ENCODE data around the gene CHST6. TPM values are rescaled to one million over a fixed set of nuclear protein-coding genes. Genes with fewer than 3 reads are reported as not detected.

The CHST6 gene
- total RNA-seq, 1 experiment from 2014 or later: 20.8 TPM

DNA sequence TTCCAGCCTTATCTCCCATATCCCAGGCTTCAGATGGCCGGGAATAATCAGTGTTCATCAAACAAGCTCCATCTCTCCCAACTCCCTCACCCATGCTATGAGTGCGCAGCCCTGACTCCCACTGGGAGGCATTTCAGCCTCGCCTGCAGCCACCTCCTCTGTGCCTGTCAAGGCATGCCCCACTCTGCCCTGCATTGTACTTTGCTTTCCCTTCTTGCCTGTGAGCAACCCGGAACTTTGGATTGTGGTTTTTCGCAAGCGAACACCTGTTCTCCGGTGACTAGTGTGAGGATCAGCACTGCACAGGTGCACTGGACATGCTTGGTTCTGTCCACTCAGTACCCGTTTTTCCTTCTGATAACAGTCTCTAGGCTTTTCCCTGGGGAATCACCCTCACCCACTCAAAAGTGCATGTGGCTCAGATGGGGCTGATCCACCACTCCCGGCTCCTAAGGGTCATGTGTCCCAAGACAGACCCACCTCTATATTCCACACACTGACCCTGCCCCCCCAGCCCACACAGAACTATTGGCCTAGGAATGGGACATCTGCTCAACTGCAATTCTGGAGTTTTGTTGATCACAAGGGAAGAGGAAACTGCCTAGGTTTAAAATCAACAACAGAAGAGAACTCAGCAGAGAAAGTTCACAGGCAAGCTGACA, 9.1 kb downstream of the CHST6 start:
- H3K18ac ChIP-seq (ENCODE audit: insufficient read length, low read depth, low read length): no peak overlapping the region
- no peak overlapping the region for H4K8ac ChIP-seq (replicated peaks; ENCODE audit: insufficient read length, low read depth, low read length)
- H4K91ac ChIP-seq (ENCODE audit: insufficient read length, low read depth, low read length): no peak overlapping the region
- no peak overlapping the region for H3K14ac ChIP-seq (ENCODE audit: insufficient read depth, low read length)
- H2BK12ac ChIP-seq (ENCODE audit: insufficient read length, low read depth, low read length): no peak overlapping the region
- no peak overlapping the region for H2BK5ac ChIP-seq (ENCODE audit: insufficient read length, low read length)
- no peaks in the 10 kb centered on the region for H3K23me2 ChIP-seq (ENCODE audit: insufficient read length, low read depth, low read length, poor library complexity, severe bottlenecking)
- H3K36me3 Mint-ChIP-seq (ENCODE audit: insufficient read depth in 1 of 3, low read depth in 3 of 3): peaks cover 6 to 34% (median 25%) of the 10 kb centered on the region in 3 experiments; a peak in 6 of 7 replicates
- no peak overlapping the region for H3K56ac ChIP-seq (ENCODE audit: insufficient read length, low read depth, low read length)
- no peak overlapping the region for H3K9ac ChIP-seq (ENCODE audit: extremely low read depth, insufficient read length, low read length)
- H3K4me2 ChIP-seq (ENCODE audit: insufficient read depth, insufficient read length, low read length): no peak overlapping the region
- H3K27me3 Mint-ChIP-seq (ENCODE audit: low read depth): no peaks in the 10 kb centered on the region
- H2BK20ac ChIP-seq (ENCODE audit: low read depth, low read length, poor library complexity, severe bottlenecking): no peak overlapping the region
- H3K9me3 ChIP-seq (ENCODE audit: control insufficient read depth, low read depth, low read length): no peaks in the 10 kb centered on the region
- no peak overlapping the region for H2BK120ac ChIP-seq (ENCODE audit: low read depth, low read length, poor library complexity, severe bottlenecking)
- no peaks in the 10 kb centered on the region; a peak in 1 of 5 replicates for H3K9me3 Mint-ChIP-seq
- H3K79me2 ChIP-seq (ENCODE audit: insufficient read depth, low read length): no peaks in the 10 kb centered on the region
- no peaks in the 10 kb centered on the region for H3K79me1 ChIP-seq (ENCODE audit: insufficient read depth, low read depth, low read length, poor library complexity, severe bottlenecking)
- H3K4me3 Mint-ChIP-seq: no peak overlapping the region
- H4K5ac ChIP-seq (ENCODE audit: insufficient read length, low read depth, low read length): no peak overlapping the region
- H3K4me1 ChIP-seq (ENCODE audit: insufficient read depth, low read length): no peaks in the 10 kb centered on the region
- H3T11ph ChIP-seq (ENCODE audit: low read length): no peak overlapping the region
- no peak overlapping the region for H3K4ac ChIP-seq (ENCODE audit: low read depth, low read length)
- H3K4me1 Mint-ChIP-seq: peaks cover 0 to 15% of the 10 kb centered on the region in 2 experiments; a peak in 2 of 4 replicates
- H3K27ac Mint-ChIP-seq: peak overlapping the region; percentile 29 to 88 (median 49); a peak in 3 of 7 replicates
- no peaks in the 10 kb centered on the region for H3K27me3 ChIP-seq (ENCODE audit: insufficient read depth, low read length)
- no peak overlapping the region for H2AK5ac ChIP-seq (ENCODE audit: insufficient read length, low read length)
- no peak overlapping the region for H3K27ac ChIP-seq (ENCODE audit: insufficient read length, low read depth, low read length)
- H3K23ac ChIP-seq (ENCODE audit: insufficient read length, low read depth, low read length): no peak overlapping the region
- no CpG with 5 or more reads among the region's 9 CpGs for WGBS (ENCODE audit: extremely low coverage, insufficient read length, low lambda C conversion rate)
- TF ChIP-seq, protein P1, sequence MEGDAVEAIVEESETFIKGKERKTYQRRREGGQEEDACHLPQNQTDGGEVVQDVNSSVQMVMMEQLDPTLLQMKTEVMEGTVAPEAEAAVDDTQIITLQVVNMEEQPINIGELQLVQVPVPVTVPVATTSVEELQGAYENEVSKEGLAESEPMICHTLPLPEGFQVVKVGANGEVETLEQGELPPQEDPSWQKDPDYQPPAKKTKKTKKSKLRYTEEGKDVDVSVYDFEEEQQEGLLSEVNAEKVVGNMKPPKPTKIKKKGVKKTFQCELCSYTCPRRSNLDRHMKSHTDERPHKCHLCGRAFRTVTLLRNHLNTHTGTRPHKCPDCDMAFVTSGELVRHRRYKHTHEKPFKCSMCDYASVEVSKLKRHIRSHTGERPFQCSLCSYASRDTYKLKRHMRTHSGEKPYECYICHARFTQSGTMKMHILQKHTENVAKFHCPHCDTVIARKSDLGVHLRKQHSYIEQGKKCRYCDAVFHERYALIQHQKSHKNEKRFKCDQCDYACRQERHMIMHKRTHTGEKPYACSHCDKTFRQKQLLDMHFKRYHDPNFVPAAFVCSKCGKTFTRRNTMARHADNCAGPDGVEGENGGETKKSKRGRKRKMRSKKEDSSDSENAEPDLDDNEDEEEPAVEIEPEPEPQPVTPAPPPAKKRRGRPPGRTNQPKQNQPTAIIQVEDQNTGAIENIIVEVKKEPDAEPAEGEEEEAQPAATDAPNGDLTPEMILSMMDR (conservative IDR thresholded peaks at IDR 0.05): no peak
- H2BK15ac ChIP-seq (ENCODE audit: low read depth, low read length): no peak overlapping the region
- no peaks in the 10 kb centered on the region for H4K20me1 ChIP-seq (ENCODE audit: control insufficient read depth, insufficient read depth, insufficient read length)
- no peak for DNase-seq
- no peak overlapping the region for H2AFZ ChIP-seq (ENCODE audit: low read length)

All from H9 (cell line).